EH (cell line): ENCODE measurements around the gene BHLHA9.
A peak's percentile ranks its signal among the peaks of the same experiment; 100 is the strongest.
"Not testable (repeated sequence)": the region's sequence is repeated elsewhere in the genome, so short reads cannot be mapped to it uniquely, and the experiment has no call there.

ENCODE experiments used
- DNase-seq: peaks from one replicate; pipeline ENCODE4 v3.0.0-alpha.2; 2015; ENCODE audit warnings: low read depth

Gene BHLHA9

GRCh38 chr17:1270210-1271029, at the start of gene BHLHA9:
Gene BHLHA9 (plus strand): TSS chr17:1270444. CDS start chr17:1270564, 120 bp downstream.
- no peak for DNase-seq

GRCh38 chr17:1221209-1221608, 49.0 kb upstream of the BHLHA9 start:
- DNase-seq = no peak

- DNase-seq = no peak
These were observed 47.9 kb upstream of the BHLHA9 start for GRCh38 chr17:1222321-1222720.

GRCh38 chr17:1223662-1224061, 46.6 kb upstream of the BHLHA9 start:
- DNase-seq = no peak

- DNase-seq = no peak
These were observed 45.9 kb upstream of the BHLHA9 start for GRCh38 chr17:1224330-1224729.

GRCh38 chr17:1226308-1226707, 43.9 kb upstream of the BHLHA9 start:
- no peak for DNase-seq

- DNase-seq = no peak
These were observed 42.9 kb upstream of the BHLHA9 start for GRCh38 chr17:1227365-1227764.

- no peak for DNase-seq
These were observed 42.1 kb upstream of the BHLHA9 start for GRCh38 chr17:1227917-1228780.

GRCh38 chr17:1228781-1229348, 41.4 kb upstream of the BHLHA9 start:
- DNase-seq = no peak

- no peak for DNase-seq
These were observed 40.8 kb upstream of the BHLHA9 start for GRCh38 chr17:1229349-1229899.

GRCh38 chr17:1229900-1230501, 40.2 kb upstream of the BHLHA9 start:
- no peak for DNase-seq

- DNase-seq = peak; percentile 31
These were observed 38.8 kb upstream of the BHLHA9 start for GRCh38 chr17:1231456-1231855.

GRCh38 chr17:1232331-1232730, 37.9 kb upstream of the BHLHA9 start:
- no peak for DNase-seq

GRCh38 chr17:1232786-1233185, 37.5 kb upstream of the BHLHA9 start:
- peak; percentile 69 for DNase-seq

- DNase-seq = no peak
These were observed 35.8 kb upstream of the BHLHA9 start for GRCh38 chr17:1234455-1234854.

GRCh38 chr17:1237471-1237870, 32.8 kb upstream of the BHLHA9 start:
- DNase-seq = no peak

- DNase-seq = no peak
These were observed 31.0 kb upstream of the BHLHA9 start for GRCh38 chr17:1239210-1239609.

- not testable (repeated sequence) for DNase-seq
These were observed 29.8 kb upstream of the BHLHA9 start for GRCh38 chr17:1240426-1240825.

GRCh38 chr17:1241929-1242328, 28.3 kb upstream of the BHLHA9 start:
- peak; percentile 24 for DNase-seq

- no peak for DNase-seq
These were observed 25.6 kb upstream of the BHLHA9 start for GRCh38 chr17:1244606-1245012.

GRCh38 chr17:1251866-1252608, 18.2 kb upstream of the BHLHA9 start:
- no peak for DNase-seq
